GM23338 (cell line): ENCODE results near the gene GRK2. TPM values are rescaled to one million over a fixed set of nuclear protein-coding genes. Genes with fewer than 3 reads are reported as not detected.

Source experiments
- ATAC-seq: fragments of 200-7000 bp; cut with Tn5 transposase; 3 replicates; pipeline ENCODE4 v1.9.1; 2020
- DNase-seq: peaks from one replicate; pipeline ENCODE4 v3.0.0-alpha.2; 2015; ENCODE audit warnings: low spot score
- H2AFZ ChIP-seq: fragments of 200-600 bp; sonication (generic); 2 replicates; pipeline ENCODE4 v1.8.0; 2016; ENCODE audit warnings: antibody characterized with exemption, mild to moderate bottlenecking, moderate library complexity
- H3F3A ChIP-seq: fragments of 200-600 bp; sonication (generic); replicated peaks from 2 replicates; pipeline ENCODE4 v1.8.0; 2017; ENCODE audit warnings: antibody characterized with exemption, mixed run types, low read depth
- H3K27ac ChIP-seq: fragments of 200-600 bp; sonication (generic); 2 replicates; pipeline ENCODE4 v1.6.1; 2016; ENCODE audit warnings: low read depth
- H3K27me3 ChIP-seq: fragments of 200-600 bp; sonication (generic); 2 replicates; pipeline ENCODE4 v1.8.0; 2016; ENCODE audit warnings: mild to moderate bottlenecking, mixed run types, moderate library complexity; ENCODE audit not compliant: insufficient read depth
- H3K36me3 ChIP-seq: fragments of 200-600 bp; sonication (generic); 2 replicates; pipeline ENCODE4 v1.8.0; 2016; ENCODE audit warnings: mild to moderate bottlenecking; ENCODE audit not compliant: insufficient read depth
- H3K4me1 ChIP-seq: fragments of 200-600 bp; sonication (generic); 2 replicates; pipeline ENCODE4 v1.8.0; 2016; ENCODE audit warnings: mild to moderate bottlenecking, moderate library complexity; ENCODE audit not compliant: insufficient read depth
- H3K4me2 ChIP-seq: fragments of 200-600 bp; sonication (generic); 2 replicates; pipeline ENCODE4 v1.7.1; 2017; ENCODE audit warnings: mixed run types
- H3K4me3 ChIP-seq: fragments of 200-600 bp; sonication (generic); 2 replicates; pipeline ENCODE4 v1.6.1; 2016; ENCODE audit warnings: mixed run types
- H3K79me2 ChIP-seq: fragments of 200-600 bp; sonication (generic); replicated peaks from 2 replicates; pipeline ENCODE4 v1.8.0; 2017; ENCODE audit warnings: mild to moderate bottlenecking; ENCODE audit not compliant: insufficient read depth
- H3K9me2 ChIP-seq: fragments of 200-600 bp; sonication (generic); 2 replicates; pipeline ENCODE4 v1.8.0; 2017; ENCODE audit not compliant: insufficient read depth
- H4K20me1 ChIP-seq: fragments of 200-600 bp; sonication (generic); replicated peaks from 2 replicates; pipeline ENCODE4 v1.8.0; 2017; ENCODE audit warnings: mild to moderate bottlenecking; ENCODE audit not compliant: insufficient read depth
- H3K27ac Mint-ChIP-seq: 2 replicates; pipeline ENCODE4 v1.8.0; 2020; ENCODE audit warnings: inconsistent platforms, mild to moderate bottlenecking, moderate library complexity, mixed read lengths
- H3K27me3 Mint-ChIP-seq: 3 replicates; pipeline ENCODE4 v1.8.0; 2022; ENCODE audit warnings: low read depth, mild to moderate bottlenecking, moderate library complexity, mixed read lengths, inconsistent platforms; ENCODE audit not compliant: insufficient read depth, poor library complexity
- H3K36me3 Mint-ChIP-seq: 3 replicates; pipeline ENCODE4 v1.8.0; 2021; ENCODE audit warnings: low read depth, mild to moderate bottlenecking, inconsistent platforms, moderate library complexity, mixed read lengths
- H3K4me1 Mint-ChIP-seq: 3 replicates; pipeline ENCODE4 v1.8.0; 2020; ENCODE audit warnings: mild to moderate bottlenecking, inconsistent platforms, mixed read lengths
- H3K4me3 Mint-ChIP-seq: 3 replicates; pipeline ENCODE4 v1.8.0; 2021; ENCODE audit warnings: moderate library complexity, mild to moderate bottlenecking, inconsistent platforms, mixed read lengths
- H3K9me3 Mint-ChIP-seq: 3 replicates; pipeline ENCODE4 v1.8.0; 2020; ENCODE audit warnings: moderate library complexity, mild to moderate bottlenecking, inconsistent platforms, mixed read lengths
- CREB1 ChIP-seq: fragments of 250-450 bp; sonication (Bioruptor Pico); IDR thresholded peaks from 2 replicates; pipeline ENCODE4 v1.5.0; 2020; ENCODE audit warnings: low read depth, mild to moderate bottlenecking, moderate library complexity
- EZH2 ChIP-seq: fragments of 200-600 bp; sonication (generic); IDR thresholded peaks from one replicate; pipeline ENCODE4 v1.8.0; 2017; ENCODE audit warnings: antibody characterized with exemption, mild to moderate bottlenecking, low read depth; ENCODE audit not compliant: unreplicated experiment
- EZH2phosphoT487 ChIP-seq: fragments of 200-600 bp; sonication (generic); IDR thresholded peaks from one replicate; pipeline ENCODE4 v1.8.1; 2018; ENCODE audit warnings: antibody characterized with exemption; ENCODE audit not compliant: unreplicated experiment
- JUNB ChIP-seq: IDR thresholded peaks from one replicate; pipeline ENCODE4 v1.6.1; 2016; ENCODE audit warnings: antibody characterized with exemption; ENCODE audit not compliant: unreplicated experiment
- NANOG ChIP-seq: IDR thresholded peaks from 2 replicates; pipeline ENCODE4 v1.6.1; 2016; ENCODE audit warnings: antibody characterized with exemption, borderline replicate concordance
- STAT1 ChIP-seq: IDR thresholded peaks from one replicate; pipeline ENCODE4 v1.6.1; 2016; ENCODE audit warnings: antibody characterized with exemption; ENCODE audit not compliant: unreplicated experiment
- ZNF114 ChIP-seq: fragments of 250-450 bp; sonication (Bioruptor Pico); IDR thresholded peaks from 2 replicates; pipeline ENCODE4 v1.5.0; 2020; ENCODE audit warnings: mild to moderate bottlenecking, moderate library complexity
- ZNF331 ChIP-seq: fragments of 250-450 bp; sonication (Bioruptor Pico); IDR thresholded peaks from 2 replicates; pipeline ENCODE4 v1.5.0; 2020; ENCODE audit warnings: low read depth, mild to moderate bottlenecking, moderate library complexity
- polyA plus RNA-seq: library from polyadenylated mRNA; unstranded; fragments of >200 nt; fragmentation: Nextera tagmentation; extraction: Ambion mirVana; gene quantifications from 2 replicates; pipeline ENCODE4 v1.2.1, GENCODE V29; 2016
- total RNA-seq: library from RNA; depleted of rRNA; stranded (reverse); fragments of >200 nt; shearing (Covaris generic); gene quantifications from 2 replicates; pipeline ENCODE4 v1.2.3, GENCODE V29; 2014
- TF ChIP-seq, protein P1 (sequence below), 2 experiments: fragments of 200-600 bp in 1 of 2; sonication (generic) in 1 of 2; conservative IDR thresholded peaks; 2 replicates each; pipeline versions ENCODE4 v1.5.1 to v1.6.1; 2016 to 2017; ENCODE audit warnings: antibody characterized with exemption in 2 of 2, low read depth in 2 of 2, mild to moderate bottlenecking in 2 of 2, moderate library complexity in 1 of 2
- TF ChIP-seq, protein P2 (sequence below): fragments of 250-450 bp; sonication (Bioruptor Pico); IDR thresholded peaks from 2 replicates; pipeline ENCODE4 v1.5.0; 2020; ENCODE audit warnings: mild to moderate bottlenecking, moderate library complexity
- TF ChIP-seq, protein P3 (sequence below): IDR thresholded peaks from one replicate; pipeline ENCODE4 v1.6.1; 2018; ENCODE audit warnings: antibody characterized with exemption; ENCODE audit not compliant: unreplicated experiment

GRK2 gene
- total and polyA plus RNA-seq, 2 experiments from 2014 or later = 19.5 to 72.5 TPM

DNA sequence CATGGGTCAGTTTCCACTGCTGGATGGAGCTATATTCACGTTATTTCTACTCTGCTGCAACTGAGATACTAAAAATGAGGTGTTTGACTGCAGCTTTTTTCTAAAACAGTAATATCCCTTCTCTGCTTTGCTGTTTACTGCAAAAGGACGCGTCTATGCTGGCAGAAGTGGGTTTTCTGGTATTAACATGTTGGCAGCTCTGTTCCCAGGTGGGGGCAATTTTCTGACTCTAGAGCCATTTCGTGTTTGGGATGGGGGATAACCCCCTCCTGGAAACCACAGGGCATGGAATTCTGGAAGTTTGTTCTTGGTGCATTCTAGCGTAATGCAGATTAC, 4.9 kb downstream of the GRK2 start:
- Histone ChIP-seq H2AFZ (no peak overlapping the region), H3F3A (peaks cover 14% of the 10 kb centered on the region), H3K27me3 (no peaks in the 10 kb centered on the region), H3K79me2 (peaks cover 85% of the 10 kb centered on the region), H3K4me1 (peaks cover 23% of the 10 kb centered on the region), H3K9me2 (no peaks in the 10 kb centered on the region), H3K4me3 (peak overlapping the region; percentile 44; the same call in 1 of the 2 replicates), H4K20me1 (peaks cover 17% of the 10 kb centered on the region; the same call in 1 of the 2 replicates), H3K27ac (peak overlapping the region; percentile 40; the same call in 1 of the 2 replicates), H3K36me3 (peaks cover 3% of the 10 kb centered on the region; the same call in 1 of the 2 replicates), H3K4me2 (peak overlapping the region; percentile 78)
- ATAC-seq (no peak), DNase-seq (no peak)
- Mint-ChIP-seq H3K9me3 (no peaks in the 10 kb centered on the region), H3K27me3 (peaks cover 4% of the 10 kb centered on the region), H3K4me1 (peaks cover 54% of the 10 kb centered on the region), H3K27ac (peak overlapping the region; percentile 74; the same call in 1 of the 2 replicates), H3K36me3 (peaks cover 15% of the 10 kb centered on the region; the same call in 2 of the 3 replicates), H3K4me3 (peak overlapping the region; percentile 61; the same call in 2 of the 3 replicates)
- TF ChIP-seq, protein P1, sequence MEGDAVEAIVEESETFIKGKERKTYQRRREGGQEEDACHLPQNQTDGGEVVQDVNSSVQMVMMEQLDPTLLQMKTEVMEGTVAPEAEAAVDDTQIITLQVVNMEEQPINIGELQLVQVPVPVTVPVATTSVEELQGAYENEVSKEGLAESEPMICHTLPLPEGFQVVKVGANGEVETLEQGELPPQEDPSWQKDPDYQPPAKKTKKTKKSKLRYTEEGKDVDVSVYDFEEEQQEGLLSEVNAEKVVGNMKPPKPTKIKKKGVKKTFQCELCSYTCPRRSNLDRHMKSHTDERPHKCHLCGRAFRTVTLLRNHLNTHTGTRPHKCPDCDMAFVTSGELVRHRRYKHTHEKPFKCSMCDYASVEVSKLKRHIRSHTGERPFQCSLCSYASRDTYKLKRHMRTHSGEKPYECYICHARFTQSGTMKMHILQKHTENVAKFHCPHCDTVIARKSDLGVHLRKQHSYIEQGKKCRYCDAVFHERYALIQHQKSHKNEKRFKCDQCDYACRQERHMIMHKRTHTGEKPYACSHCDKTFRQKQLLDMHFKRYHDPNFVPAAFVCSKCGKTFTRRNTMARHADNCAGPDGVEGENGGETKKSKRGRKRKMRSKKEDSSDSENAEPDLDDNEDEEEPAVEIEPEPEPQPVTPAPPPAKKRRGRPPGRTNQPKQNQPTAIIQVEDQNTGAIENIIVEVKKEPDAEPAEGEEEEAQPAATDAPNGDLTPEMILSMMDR (conservative IDR thresholded peaks at IDR 0.05; ENCODE audit: low read depth in 2 of 2) = no peak
- TF ChIP-seq JUNB (no peak), STAT1 (no peak), ZNF331 (CRISPR knock-in tag) (no peak), ZNF114 (CRISPR knock-in tag) (no peak), EZH2phosphoT487 (no peak), CREB1 (no peak), NANOG (no peak), EZH2 (no peak)
- TF ChIP-seq, protein P2, sequence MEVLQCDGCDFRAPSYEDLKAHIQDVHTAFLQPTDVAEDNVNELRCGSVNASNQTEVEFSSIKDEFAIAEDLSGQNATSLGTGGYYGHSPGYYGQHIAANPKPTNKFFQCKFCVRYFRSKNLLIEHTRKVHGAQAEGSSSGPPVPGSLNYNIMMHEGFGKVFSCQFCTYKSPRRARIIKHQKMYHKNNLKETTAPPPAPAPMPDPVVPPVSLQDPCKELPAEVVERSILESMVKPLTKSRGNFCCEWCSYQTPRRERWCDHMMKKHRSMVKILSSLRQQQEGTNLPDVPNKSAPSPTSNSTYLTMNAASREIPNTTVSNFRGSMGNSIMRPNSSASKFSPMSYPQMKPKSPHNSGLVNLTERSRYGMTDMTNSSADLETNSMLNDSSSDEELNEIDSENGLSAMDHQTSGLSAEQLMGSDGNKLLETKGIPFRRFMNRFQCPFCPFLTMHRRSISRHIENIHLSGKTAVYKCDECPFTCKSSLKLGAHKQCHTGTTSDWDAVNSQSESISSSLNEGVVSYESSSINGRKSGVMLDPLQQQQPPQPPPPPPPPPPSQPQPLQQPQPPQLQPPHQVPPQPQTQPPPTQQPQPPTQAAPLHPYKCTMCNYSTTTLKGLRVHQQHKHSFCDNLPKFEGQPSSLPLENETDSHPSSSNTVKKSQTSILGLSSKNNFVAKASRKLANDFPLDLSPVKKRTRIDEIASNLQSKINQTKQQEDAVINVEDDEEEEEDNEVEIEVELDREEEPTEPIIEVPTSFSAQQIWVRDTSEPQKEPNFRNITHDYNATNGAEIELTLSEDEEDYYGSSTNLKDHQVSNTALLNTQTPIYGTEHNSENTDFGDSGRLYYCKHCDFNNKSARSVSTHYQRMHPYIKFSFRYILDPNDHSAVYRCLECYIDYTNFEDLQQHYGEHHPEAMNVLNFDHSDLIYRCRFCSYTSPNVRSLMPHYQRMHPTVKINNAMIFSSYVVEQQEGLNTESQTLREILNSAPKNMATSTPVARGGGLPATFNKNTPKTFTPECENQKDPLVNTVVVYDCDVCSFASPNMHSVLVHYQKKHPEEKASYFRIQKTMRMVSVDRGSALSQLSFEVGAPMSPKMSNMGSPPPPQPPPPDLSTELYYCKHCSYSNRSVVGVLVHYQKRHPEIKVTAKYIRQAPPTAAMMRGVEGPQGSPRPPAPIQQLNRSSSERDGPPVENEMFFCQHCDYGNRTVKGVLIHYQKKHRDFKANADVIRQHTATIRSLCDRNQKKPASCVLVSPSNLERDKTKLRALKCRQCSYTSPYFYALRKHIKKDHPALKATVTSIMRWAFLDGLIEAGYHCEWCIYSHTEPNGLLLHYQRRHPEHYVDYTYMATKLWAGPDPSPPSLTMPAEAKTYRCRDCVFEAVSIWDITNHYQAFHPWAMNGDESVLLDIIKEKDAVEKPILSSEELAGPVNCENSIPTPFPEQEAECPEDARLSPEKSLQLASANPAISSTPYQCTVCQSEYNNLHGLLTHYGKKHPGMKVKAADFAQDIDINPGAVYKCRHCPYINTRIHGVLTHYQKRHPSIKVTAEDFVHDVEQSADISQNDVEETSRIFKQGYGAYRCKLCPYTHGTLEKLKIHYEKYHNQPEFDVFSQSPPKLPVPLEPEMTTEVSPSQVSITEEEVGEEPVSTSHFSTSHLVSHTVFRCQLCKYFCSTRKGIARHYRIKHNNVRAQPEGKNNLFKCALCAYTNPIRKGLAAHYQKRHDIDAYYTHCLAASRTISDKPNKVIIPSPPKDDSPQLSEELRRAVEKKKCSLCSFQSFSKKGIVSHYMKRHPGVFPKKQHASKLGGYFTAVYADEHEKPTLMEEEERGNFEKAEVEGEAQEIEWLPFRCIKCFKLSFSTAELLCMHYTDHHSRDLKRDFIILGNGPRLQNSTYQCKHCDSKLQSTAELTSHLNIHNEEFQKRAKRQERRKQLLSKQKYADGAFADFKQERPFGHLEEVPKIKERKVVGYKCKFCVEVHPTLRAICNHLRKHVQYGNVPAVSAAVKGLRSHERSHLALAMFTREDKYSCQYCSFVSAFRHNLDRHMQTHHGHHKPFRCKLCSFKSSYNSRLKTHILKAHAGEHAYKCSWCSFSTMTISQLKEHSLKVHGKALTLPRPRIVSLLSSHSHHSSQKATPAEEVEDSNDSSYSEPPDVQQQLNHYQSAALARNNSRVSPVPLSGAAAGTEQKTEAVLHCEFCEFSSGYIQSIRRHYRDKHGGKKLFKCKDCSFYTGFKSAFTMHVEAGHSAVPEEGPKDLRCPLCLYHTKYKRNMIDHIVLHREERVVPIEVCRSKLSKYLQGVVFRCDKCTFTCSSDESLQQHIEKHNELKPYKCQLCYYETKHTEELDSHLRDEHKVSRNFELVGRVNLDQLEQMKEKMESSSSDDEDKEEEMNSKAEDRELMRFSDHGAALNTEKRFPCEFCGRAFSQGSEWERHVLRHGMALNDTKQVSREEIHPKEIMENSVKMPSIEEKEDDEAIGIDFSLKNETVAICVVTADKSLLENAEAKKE (CRISPR knock-in tag) = no peak
- TF ChIP-seq, protein P3, sequence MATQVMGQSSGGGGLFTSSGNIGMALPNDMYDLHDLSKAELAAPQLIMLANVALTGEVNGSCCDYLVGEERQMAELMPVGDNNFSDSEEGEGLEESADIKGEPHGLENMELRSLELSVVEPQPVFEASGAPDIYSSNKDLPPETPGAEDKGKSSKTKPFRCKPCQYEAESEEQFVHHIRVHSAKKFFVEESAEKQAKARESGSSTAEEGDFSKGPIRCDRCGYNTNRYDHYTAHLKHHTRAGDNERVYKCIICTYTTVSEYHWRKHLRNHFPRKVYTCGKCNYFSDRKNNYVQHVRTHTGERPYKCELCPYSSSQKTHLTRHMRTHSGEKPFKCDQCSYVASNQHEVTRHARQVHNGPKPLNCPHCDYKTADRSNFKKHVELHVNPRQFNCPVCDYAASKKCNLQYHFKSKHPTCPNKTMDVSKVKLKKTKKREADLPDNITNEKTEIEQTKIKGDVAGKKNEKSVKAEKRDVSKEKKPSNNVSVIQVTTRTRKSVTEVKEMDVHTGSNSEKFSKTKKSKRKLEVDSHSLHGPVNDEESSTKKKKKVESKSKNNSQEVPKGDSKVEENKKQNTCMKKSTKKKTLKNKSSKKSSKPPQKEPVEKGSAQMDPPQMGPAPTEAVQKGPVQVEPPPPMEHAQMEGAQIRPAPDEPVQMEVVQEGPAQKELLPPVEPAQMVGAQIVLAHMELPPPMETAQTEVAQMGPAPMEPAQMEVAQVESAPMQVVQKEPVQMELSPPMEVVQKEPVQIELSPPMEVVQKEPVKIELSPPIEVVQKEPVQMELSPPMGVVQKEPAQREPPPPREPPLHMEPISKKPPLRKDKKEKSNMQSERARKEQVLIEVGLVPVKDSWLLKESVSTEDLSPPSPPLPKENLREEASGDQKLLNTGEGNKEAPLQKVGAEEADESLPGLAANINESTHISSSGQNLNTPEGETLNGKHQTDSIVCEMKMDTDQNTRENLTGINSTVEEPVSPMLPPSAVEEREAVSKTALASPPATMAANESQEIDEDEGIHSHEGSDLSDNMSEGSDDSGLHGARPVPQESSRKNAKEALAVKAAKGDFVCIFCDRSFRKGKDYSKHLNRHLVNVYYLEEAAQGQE = no peak
